HEK293T (cell line): ENCODE results near the gene BPIFB6.

Experiments used
- BHLHE40 ChIP-seq: fragments of 450-650 bp; IDR thresholded peaks from 2 replicates; pipeline ENCODE4 v1.6.1; 2016; ENCODE audit warnings: mild to moderate bottlenecking, moderate library complexity, borderline replicate concordance
- ELF4 ChIP-seq: fragments of 450-650 bp; IDR thresholded peaks from 2 replicates; pipeline ENCODE4 v1.6.1; 2017; ENCODE audit warnings: antibody characterized with exemption
- FOXA1 ChIP-seq: fragments of 450-650 bp; IDR thresholded peaks from 2 replicates; pipeline ENCODE4 v1.6.1; 2016; ENCODE audit warnings: mild to moderate bottlenecking
- FOXK2 ChIP-seq: fragments of 450-650 bp; IDR thresholded peaks from 2 replicates; pipeline ENCODE4 v1.6.1; 2016; ENCODE audit warnings: mild to moderate bottlenecking
- HDGF ChIP-seq: fragments of 450-650 bp; IDR thresholded peaks from 2 replicates; pipeline ENCODE4 v1.6.1; 2017; ENCODE audit warnings: antibody characterized with exemption, borderline replicate concordance
- SP1 ChIP-seq: fragments of 450-650 bp; IDR thresholded peaks from 2 replicates; pipeline ENCODE4 v1.6.1; 2017
- SUZ12 ChIP-seq: fragments of 450-650 bp; IDR thresholded peaks from 2 replicates; pipeline ENCODE4 v1.6.1; 2016; ENCODE audit warnings: mild to moderate bottlenecking
- TARDBP ChIP-seq: fragments of 450-650 bp; IDR thresholded peaks from 2 replicates; pipeline ENCODE4 v1.6.1; 2016
- TF ChIP-seq, protein P1 (sequence below): fragments of 450-650 bp; IDR thresholded peaks from 2 replicates; pipeline ENCODE4 v1.6.1; 2016

DNA sequence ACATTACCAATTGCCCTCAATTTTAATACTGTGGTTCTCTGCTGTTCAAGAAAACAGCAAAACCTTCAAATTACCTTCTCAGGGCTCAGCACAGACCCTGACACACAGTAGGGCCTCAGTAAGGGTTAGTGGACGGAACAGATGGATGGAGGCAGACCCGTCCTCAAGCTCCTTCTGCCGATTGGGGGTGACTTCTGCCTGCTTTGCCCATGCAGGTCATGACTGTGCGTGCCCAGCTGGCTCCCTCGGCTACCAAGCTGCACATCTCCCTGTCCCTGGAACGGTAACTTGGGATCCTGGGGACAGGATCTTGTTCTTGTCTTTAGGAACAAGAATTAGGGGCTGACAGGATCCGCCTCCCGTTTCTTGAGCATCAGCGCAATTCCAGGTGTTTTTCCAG lies 38.2 kb downstream of the BPIFB6 start:
- TF ChIP-seq FOXK2 (no peak), SP1 (no peak), SUZ12 (no peak), HDGF (no peak), FOXA1 (no peak), TARDBP (no peak), BHLHE40 (no peak), ELF4 (no peak)
- TF ChIP-seq, protein P1, sequence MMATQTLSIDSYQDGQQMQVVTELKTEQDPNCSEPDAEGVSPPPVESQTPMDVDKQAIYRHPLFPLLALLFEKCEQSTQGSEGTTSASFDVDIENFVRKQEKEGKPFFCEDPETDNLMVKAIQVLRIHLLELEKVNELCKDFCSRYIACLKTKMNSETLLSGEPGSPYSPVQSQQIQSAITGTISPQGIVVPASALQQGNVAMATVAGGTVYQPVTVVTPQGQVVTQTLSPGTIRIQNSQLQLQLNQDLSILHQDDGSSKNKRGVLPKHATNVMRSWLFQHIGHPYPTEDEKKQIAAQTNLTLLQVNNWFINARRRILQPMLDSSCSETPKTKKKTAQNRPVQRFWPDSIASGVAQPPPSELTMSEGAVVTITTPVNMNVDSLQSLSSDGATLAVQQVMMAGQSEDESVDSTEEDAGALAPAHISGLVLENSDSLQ: no peak
